Measurements from ENCODE around the gene RRAD.
A peak's percentile ranks its signal among the peaks of the same experiment; 100 is the strongest.

RRAD gene

DNA sequence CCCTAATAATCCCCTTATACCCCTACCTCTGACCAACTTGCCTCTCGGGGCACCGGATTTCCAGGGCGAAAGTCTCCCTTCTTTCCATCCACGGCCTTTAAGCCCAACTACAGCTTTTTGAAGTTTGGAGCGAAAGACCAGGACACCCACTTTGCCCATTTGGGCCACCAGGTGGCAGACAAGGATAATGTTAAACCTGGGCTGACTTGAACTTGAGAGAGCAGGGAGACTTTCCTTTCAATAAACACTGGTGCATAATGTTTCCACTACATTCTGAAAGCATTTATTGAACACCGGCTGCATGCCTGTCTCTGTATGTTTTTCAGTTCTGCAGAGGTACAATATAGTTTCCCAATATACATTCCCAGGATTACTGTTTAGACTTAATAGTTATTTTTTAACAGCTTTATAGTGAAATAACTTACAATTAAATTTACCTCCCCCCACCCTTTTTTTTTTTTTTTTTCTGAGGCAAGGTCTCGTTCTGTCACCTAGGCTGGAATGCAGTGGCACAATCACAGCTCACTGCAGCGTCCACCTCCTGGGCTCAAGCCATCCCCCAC lies 28.8 kb upstream of the RRAD start:
- TF ChIP-seq CTCF (IDR thresholded peaks at IDR 0.05; ENCODE audit: low read depth, low read length, missing control alignments): peak; percentile 78
- no peak for DNase-seq (ENCODE audit: low read depth)
- no peak overlapping the region for H3K4me3 ChIP-seq (ENCODE audit: low read depth, low read length)

- DNase-seq (ENCODE audit: low read depth): no peak
- no peak overlapping the region for H3K4me3 ChIP-seq (ENCODE audit: low read depth, low read length)
- TF ChIP-seq CTCF (IDR thresholded peaks at IDR 0.05; ENCODE audit: low read depth, low read length, missing control alignments): no peak
These were observed 28.2 kb upstream of the RRAD start for GRCh38 chr16:66953462-66954096.

DNA sequence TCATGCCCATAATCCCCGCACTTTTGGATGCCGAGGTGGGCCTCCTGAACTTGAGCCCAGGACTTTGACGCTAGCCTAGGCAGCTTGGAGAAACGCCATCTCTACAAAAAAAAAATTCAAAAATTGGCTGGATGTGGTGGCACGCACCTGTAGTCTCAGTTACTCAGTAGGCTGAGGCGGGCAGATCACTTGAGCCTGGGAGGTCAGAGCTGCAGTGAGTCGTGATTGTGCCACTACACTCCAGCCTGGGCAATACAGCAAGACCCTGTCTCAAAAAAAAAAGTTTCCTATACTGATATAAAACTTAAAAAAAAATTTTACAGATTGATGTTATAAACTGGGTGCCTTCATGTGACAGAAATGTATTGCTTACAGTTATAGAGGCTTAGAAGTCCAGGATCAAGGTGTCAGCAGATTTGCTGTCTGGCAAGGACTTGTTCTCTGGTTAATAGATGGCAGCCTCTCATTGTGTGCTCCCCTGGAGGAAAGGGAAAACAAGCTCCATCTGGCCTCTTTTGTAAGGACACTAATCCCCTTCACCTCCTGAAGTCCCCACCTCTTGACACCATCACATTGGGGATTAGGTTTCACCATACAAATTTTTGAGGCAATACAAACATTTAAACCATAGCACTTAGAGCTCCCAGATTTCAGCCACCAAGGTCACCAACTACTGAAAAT lies 27.2 kb upstream of the RRAD start:
- H3K4me3 ChIP-seq (ENCODE audit: low read depth, low read length): no peak overlapping the region
- DNase-seq (ENCODE audit: low read depth): no peak
- TF ChIP-seq CTCF (IDR thresholded peaks at IDR 0.05; ENCODE audit: low read depth, low read length, missing control alignments): no peak

DNA sequence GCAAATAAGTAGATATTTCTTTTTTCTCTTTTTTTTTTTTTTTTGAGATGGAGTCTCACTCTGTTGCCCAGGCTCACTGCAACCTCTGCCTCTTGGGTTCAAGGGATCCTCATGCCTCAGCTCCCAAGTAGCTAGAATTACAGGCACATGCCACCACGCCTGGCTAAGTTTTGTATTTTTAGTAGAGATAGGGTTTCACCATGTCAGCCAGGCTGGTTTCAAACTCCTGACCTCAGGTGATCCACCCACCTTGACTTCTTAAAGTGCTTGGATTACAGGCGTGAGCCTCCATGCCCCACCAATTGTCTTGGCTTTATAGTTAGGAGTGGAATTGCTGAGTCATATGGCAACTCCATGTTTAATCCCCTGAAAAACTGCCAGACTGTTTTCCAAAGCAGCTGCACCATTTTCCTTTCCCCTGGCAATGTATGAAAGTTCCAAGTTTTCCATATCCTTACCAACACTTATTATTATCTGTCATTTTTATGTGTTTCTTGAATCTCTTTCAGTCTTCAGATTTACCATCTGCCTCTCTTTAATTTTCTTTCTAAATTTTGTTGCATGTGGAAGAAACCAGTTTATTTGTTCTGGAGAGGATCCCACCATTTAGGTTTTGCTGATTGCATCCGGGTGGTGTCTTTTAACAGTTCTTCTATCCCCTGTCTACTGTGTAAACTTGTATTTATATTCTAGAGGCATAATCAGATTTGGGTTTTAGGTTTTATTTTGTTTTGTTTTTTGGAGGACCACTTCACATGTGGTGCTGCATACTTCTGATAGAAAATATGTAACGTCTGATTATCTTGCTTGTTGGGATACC lies 25.8 kb upstream of the RRAD start:
- H3K4me3 ChIP-seq (ENCODE audit: low read depth, low read length): no peak overlapping the region
- DNase-seq (ENCODE audit: low read depth): no peak

GRCh38 chr16:66950437-66950836 lies 25.1 kb upstream of the RRAD start:
- TF ChIP-seq CTCF (IDR thresholded peaks at IDR 0.05; ENCODE audit: low read depth, low read length, missing control alignments): no peak
- no peak overlapping the region for H3K4me3 ChIP-seq (ENCODE audit: low read depth, low read length)
- DNase-seq (ENCODE audit: low read depth): no peak

More for the DNA sequence above, 25.8 kb upstream of the RRAD start:
- TF ChIP-seq CTCF (IDR thresholded peaks at IDR 0.05; ENCODE audit: low read depth, low read length, missing control alignments): no peak

DNA sequence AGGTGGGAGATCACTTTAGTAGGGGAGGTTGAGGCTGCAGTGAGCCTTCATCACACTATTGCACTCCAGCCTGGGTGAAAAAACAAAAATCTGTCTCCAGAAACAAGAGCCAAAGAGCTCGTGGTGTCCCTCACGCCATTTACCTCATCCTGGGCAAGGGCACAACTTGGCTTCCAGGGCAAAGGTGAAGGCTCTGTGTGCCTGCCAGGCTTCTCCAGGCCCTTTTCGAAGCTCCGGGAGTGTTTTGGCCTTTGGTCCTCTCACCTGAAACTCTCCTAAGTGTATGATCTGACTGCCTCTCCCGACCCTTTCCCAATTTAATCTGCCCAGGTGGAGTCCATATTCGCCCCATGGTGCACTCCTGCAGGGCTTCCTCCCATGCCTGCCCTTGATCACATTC lies 24.1 kb upstream of the RRAD start:
- no peak for DNase-seq (ENCODE audit: low read depth)
- no peak overlapping the region for H3K4me3 ChIP-seq (ENCODE audit: low read depth, low read length)
- TF ChIP-seq CTCF (IDR thresholded peaks at IDR 0.05; ENCODE audit: low read depth, low read length, missing control alignments): no peak

All from GM12864 (cell line).